ENCODE results near the gene GLYATL2.

DNA sequence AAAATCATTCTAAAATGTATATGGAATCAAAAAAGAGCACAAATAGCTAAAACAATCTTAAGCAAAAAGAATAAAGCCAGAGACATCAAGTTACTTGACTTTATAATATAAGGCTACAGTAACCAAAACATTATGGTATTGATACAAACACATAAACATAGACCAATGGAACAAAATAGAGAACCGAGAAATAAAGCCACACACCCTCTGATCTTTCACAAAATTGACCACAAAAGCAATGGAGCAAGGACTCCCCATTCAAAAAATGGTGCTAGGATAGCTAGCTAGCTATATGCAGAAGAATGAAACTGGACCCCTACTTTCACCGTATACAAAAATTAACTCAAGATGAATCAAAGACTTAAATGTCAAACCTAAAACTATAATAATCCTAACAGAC lies 43.2 kb downstream of the GLYATL2 start:
- TF ChIP-seq, protein P1, sequence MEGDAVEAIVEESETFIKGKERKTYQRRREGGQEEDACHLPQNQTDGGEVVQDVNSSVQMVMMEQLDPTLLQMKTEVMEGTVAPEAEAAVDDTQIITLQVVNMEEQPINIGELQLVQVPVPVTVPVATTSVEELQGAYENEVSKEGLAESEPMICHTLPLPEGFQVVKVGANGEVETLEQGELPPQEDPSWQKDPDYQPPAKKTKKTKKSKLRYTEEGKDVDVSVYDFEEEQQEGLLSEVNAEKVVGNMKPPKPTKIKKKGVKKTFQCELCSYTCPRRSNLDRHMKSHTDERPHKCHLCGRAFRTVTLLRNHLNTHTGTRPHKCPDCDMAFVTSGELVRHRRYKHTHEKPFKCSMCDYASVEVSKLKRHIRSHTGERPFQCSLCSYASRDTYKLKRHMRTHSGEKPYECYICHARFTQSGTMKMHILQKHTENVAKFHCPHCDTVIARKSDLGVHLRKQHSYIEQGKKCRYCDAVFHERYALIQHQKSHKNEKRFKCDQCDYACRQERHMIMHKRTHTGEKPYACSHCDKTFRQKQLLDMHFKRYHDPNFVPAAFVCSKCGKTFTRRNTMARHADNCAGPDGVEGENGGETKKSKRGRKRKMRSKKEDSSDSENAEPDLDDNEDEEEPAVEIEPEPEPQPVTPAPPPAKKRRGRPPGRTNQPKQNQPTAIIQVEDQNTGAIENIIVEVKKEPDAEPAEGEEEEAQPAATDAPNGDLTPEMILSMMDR (IDR thresholded peaks at IDR 0.05; ENCODE audit: low read depth, low read length) = no peak
- no peak for TF ChIP-seq EZH2phosphoT487 (IDR thresholded peaks at IDR 0.05; ENCODE audit: low read depth)
